Measurements from ENCODE around the gene TNIP1.

TNIP1 gene

GRCh38 chr5:151118913-151119575, 38.2 kb upstream of the TNIP1 start:
- no peaks in the 10 kb centered on the region for H3K79me2 ChIP-seq (ENCODE audit: control insufficient read depth, low read length)
- H3K4me3 ChIP-seq (ENCODE audit: low read length), result no peak overlapping the region
- no peak overlapping the region for H3K27ac ChIP-seq (ENCODE audit: low read depth, low read length)
- H3K9me3 ChIP-seq (ENCODE audit: control insufficient read depth, insufficient read depth, low read length), result no peaks in the 10 kb centered on the region
- H3K4me2 ChIP-seq (ENCODE audit: low read length), result no peak overlapping the region
- H4K20me1 ChIP-seq (ENCODE audit: control insufficient read depth, insufficient read depth, low read depth, low read length), result no peaks in the 10 kb centered on the region
- no peaks in the 10 kb centered on the region for H3K27me3 ChIP-seq (ENCODE audit: control insufficient read depth, low read length)
- H3K9me2 ChIP-seq (replicated peaks; ENCODE audit: control insufficient read depth, low read length), result no peaks in the 10 kb centered on the region
- peaks cover 5% of the 10 kb centered on the region for H3K4me1 ChIP-seq (ENCODE audit: control insufficient read depth, low read length)
- no peaks in the 10 kb centered on the region for H3K36me3 ChIP-seq (ENCODE audit: control insufficient read depth, low read length)
- TF ChIP-seq CTCF (IDR thresholded peaks at IDR 0.05; ENCODE audit: low read depth, low read length, poor library complexity, severe bottlenecking), result no peak
- TF ChIP-seq EZH2phosphoT487 (IDR thresholded peaks at IDR 0.05; ENCODE audit: borderline replicate concordance, low read length), result no peak
- H3F3A ChIP-seq (ENCODE audit: control insufficient read depth, insufficient read depth), result no peaks in the 10 kb centered on the region

GRCh38 chr5:151115272-151115905, 34.6 kb upstream of the TNIP1 start:
- no peaks in the 10 kb centered on the region for H4K20me1 ChIP-seq (ENCODE audit: control insufficient read depth, insufficient read depth, low read depth, low read length)
- H3K9me3 ChIP-seq (ENCODE audit: control insufficient read depth, insufficient read depth, low read length), result no peaks in the 10 kb centered on the region
- no peak overlapping the region for H3K27ac ChIP-seq (ENCODE audit: low read depth, low read length)

GRCh38 chr5:151113651-151114050, 32.8 kb upstream of the TNIP1 start:
- Histone ChIP-seq H3K79me2 (ENCODE audit: control insufficient read depth, low read length) (no peaks in the 10 kb centered on the region), H4K20me1 (ENCODE audit: control insufficient read depth, insufficient read depth, low read depth, low read length) (no peaks in the 10 kb centered on the region), H3K4me3 (ENCODE audit: low read length) (no peak overlapping the region), H3K9me2 (replicated peaks; ENCODE audit: control insufficient read depth, low read length) (no peaks in the 10 kb centered on the region), H3K27me3 (ENCODE audit: control insufficient read depth, low read length) (no peaks in the 10 kb centered on the region), H3K27ac (ENCODE audit: low read depth, low read length) (no peak overlapping the region), H3K4me1 (ENCODE audit: control insufficient read depth, low read length) (peaks cover 17% of the 10 kb centered on the region), H3F3A (ENCODE audit: control insufficient read depth, insufficient read depth) (no peaks in the 10 kb centered on the region), H3K36me3 (ENCODE audit: control insufficient read depth, low read length) (no peaks in the 10 kb centered on the region), H3K9me3 (ENCODE audit: control insufficient read depth, insufficient read depth, low read length) (no peaks in the 10 kb centered on the region), H3K4me2 (ENCODE audit: low read length) (no peak overlapping the region)
- TF ChIP-seq CTCF (IDR thresholded peaks at IDR 0.05; ENCODE audit: low read depth, low read length, poor library complexity, severe bottlenecking) (no peak), EZH2phosphoT487 (IDR thresholded peaks at IDR 0.05; ENCODE audit: borderline replicate concordance, low read length) (no peak)

More at GRCh38 chr5:151115272-151115905, 34.6 kb upstream of the TNIP1 start:
- TF ChIP-seq EZH2phosphoT487 (IDR thresholded peaks at IDR 0.05; ENCODE audit: borderline replicate concordance, low read length) (no peak), CTCF (IDR thresholded peaks at IDR 0.05; ENCODE audit: low read depth, low read length, poor library complexity, severe bottlenecking) (peak; percentile 99)
- Histone ChIP-seq H3K36me3 (ENCODE audit: control insufficient read depth, low read length) (no peaks in the 10 kb centered on the region), H3K9me2 (replicated peaks; ENCODE audit: control insufficient read depth, low read length) (no peaks in the 10 kb centered on the region), H3K4me3 (ENCODE audit: low read length) (no peak overlapping the region), H3K79me2 (ENCODE audit: control insufficient read depth, low read length) (no peaks in the 10 kb centered on the region), H3F3A (ENCODE audit: control insufficient read depth, insufficient read depth) (no peaks in the 10 kb centered on the region), H3K4me2 (ENCODE audit: low read length) (no peak overlapping the region), H3K27me3 (ENCODE audit: control insufficient read depth, low read length) (no peaks in the 10 kb centered on the region), H3K4me1 (ENCODE audit: control insufficient read depth, low read length) (peaks cover 12% of the 10 kb centered on the region)

All from DOHH2 (cell line).